SKM-1 treated with dmso at 0.1 percent for 144 hours (cell line): ENCODE results near the gene ERC1.

Experiments
- DNase-seq: peaks from one replicate; lab custom pipeline; 2025; ENCODE audit not compliant: unreplicated experiment; lab: John Stamatoyannopoulos, UW

ERC1 gene

GRCh38 chr12:1467710-1468109 is 476.7 kb downstream of the ERC1 start:
- no peak for DNase-seq

GRCh38 chr12:1469070-1469469 is 478.0 kb downstream of the ERC1 start:
- no peak for DNase-seq

- no peak for DNase-seq
Observed at GRCh38 chr12:1470051-1470450, 479.0 kb downstream of the ERC1 start.

DNA sequence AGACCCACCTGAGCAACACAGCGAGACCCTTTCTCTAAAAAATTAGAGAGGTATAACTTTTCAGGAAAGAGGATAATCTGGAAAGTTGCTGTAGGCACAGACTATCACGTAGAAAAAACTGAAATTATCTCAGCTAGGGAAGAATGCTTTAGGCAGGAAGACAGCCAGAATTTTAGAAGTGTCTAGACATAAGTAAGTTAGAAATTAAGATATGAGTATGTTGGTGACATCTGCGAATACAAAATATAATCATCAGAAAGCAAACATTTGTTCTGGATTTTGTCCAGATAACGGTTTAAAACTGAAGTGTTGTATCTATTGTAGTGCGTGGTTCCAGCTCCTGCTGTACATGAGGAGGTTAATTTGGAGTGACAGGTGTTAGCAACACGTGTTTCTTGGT is 480.2 kb downstream of the ERC1 start:
- no peak for DNase-seq

DNA sequence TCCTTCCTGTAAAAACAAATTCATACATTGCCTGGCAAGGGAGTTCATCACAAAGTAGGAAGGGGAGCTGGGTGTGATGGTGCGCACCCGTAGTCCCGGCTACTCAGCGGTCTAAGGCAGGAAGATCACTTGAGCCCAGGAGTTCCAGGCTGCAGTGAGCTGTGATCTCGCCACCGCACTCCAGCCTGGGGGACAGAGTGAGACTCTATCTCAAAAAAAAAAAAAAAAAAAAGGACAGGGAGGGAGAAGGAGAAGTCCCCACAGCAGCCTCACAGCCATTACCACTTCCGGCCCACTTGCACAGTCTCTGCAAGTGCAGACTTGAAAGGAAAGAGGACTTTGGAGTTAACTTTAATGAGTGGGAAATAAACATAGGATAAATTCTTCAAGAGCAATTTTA is 482.4 kb downstream of the ERC1 start:
- DNase-seq, result peak; percentile 18

- DNase-seq, result no peak
Observed at GRCh38 chr12:1474041-1474573, 483.1 kb downstream of the ERC1 start.

- DNase-seq, result no peak
Observed at GRCh38 chr12:1474574-1475153, 483.6 kb downstream of the ERC1 start.

DNA sequence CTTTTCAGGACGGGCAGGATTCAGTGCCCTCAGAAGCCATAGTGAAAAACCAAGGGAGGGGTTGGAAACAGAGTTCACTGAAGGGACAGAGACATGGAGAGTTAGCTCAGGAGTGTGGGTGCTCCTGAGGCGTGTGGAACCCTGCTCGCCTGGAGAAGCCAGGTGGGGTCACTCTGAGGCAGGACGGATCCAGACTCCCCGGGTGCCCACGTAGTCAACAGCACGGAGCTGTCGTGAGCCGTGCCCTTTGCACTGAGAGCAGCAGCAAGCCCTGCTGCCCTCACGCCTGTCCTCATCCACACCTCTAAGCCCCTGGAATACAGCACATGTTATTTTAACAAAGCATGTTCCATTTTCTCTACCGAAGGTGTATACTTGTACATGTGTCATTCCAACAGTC is 488.6 kb downstream of the ERC1 start:
- DNase-seq, result no peak

DNA sequence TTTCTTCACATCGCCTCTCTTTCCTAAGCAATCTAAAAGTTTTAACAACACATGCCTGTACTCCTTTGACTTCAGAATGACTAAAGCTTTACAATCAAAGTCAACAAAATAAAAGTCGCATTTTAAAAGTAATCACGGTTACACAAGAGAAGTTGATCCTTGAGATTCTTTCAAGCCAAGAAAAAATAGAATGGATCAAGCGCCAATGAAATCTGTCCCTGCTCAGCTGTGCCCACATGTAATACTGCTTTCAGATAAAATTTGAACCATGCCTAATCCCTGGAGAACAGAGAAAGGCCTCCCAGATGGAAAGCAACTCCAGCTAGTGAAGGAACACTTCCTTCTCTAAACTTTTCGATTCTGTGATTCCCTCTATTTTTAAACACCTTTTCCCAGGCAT is 490.3 kb downstream of the ERC1 start:
- no peak for DNase-seq

GRCh38 chr12:1481906-1482305 is 490.9 kb downstream of the ERC1 start:
- no peak for DNase-seq

- DNase-seq, result no peak
Observed at GRCh38 chr12:1488908-1489381, 497.9 kb downstream of the ERC1 start.

- no peak for DNase-seq
Observed at GRCh38 chr12:1491983-1492697, 501.1 kb downstream of the ERC1 start.

- DNase-seq, result no peak
Observed at GRCh38 chr12:1493781-1494565, 502.9 kb downstream of the ERC1 start.

- DNase-seq, result no peak
Observed at GRCh38 chr12:1494856-1495255, 503.8 kb downstream of the ERC1 start.

DNA sequence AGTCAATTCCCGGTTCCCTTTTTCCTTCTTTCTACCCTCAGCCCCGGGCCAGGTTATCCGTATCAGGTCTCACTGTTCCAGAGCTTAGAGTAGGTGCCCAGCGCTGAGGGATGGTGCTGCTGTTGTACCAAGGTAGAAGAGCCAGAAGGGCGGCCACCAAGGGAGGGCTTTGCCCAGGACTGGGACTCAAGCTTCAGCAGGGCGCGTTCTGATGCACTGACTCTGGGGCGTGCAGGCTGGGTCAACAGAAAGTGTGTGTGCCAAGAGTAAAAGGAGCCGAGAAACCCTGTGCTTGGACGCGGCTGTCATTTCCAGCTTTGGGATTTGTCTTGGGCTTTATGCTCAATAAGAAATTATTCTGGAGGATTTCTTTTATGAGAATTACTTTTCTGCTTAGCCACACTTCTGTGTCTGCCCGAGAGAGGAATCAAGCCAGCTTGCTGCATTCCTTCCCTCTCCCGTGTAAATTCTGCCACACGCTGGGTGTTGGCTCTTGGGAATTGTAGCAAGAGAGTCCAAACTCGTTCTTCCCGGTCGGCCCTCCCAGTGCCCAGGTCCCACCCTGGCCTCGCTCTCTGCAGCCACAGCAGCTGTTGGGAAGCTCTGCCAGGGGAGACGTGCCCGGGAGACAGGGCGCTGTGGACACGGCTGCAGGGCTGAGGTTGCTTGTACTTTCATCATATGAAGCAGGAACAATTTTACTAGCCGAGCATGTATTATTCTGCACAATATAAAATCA is 505.3 kb downstream of the ERC1 start:
- no peak for DNase-seq

DNA sequence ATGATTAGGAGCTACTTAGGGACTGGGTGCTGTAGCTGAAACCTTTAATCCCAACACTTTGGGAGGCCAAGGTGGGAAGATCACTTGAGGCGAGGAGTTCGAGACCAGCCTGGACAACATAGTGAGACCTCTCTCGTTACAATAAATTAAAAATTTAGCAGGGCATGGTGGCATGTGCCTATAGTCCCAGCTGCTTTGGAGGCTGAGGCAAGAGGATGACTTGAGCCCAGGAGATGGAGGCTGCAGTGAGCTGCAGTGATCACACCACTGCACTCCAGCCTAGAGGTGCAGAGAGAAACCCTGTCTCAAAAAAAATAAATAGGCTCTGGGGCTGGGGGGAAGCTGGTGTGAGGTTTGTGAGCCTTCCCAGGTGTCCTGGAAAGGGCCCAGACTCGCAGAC is 506.1 kb downstream of the ERC1 start:
- DNase-seq, result no peak

DNA sequence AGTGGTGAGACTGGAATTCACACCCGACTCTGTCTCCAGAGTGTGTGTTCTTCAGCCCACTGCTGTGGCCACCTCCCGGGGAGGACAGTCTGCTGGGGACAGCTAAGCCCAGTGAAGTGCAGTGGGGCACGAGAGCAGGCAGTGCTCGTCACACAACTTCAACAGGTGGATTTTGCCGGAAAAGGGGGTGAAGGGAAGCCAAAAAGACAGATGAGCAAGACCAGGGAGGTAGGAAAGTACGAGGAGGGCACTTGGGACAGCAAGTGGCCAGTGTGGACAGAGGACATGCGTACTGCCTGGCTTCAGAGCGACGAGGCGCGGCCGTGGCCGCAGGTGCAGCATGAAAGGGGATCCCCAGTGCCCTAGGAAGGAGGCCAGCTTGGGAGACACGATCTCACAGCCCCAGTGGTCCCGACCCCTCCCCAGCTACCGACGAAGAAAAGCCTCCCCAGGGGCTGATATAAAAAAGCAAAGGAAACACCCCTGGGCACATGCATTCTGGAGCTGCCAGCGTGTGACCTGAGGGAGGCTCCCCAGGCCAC is 507.2 kb downstream of the ERC1 start:
- DNase-seq, result no peak

GRCh38 chr12:1499351-1499750 is 508.3 kb downstream of the ERC1 start:
- no peak for DNase-seq

- DNase-seq, result no peak
Observed at GRCh38 chr12:1500095-1500801, 509.2 kb downstream of the ERC1 start.

DNA sequence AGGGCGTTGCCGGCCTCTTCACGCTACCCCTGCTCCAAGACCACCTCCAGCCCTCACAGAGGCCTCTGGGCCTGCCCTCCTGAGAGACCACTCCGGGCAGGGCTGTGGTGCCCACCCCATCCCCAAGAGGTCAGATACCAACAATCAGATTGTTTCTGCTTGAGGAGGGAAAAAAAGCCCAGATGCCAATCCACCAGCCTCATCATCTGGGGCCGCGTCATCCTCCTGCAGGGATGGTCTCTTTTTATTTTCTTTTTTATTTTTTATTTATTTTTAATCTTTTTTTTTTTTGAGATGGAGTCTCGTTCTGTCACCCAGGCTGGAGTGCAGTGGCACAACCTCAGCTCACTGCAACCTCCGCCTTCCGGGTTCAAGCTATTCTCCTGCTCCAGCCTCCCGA is 510.0 kb downstream of the ERC1 start:
- no peak for DNase-seq
